Esophagus (tissue), 2 donors: ENCODE data around the gene TEC. TPM values are rescaled to one million over a fixed set of nuclear protein-coding genes. Genes with fewer than 3 reads are reported as not detected.

ENCODE experiments used
- H3K27ac ChIP-seq, 2 donors: one replicate each; pipeline ENCODE4 v1.5.1; 2013; ENCODE audit warnings: low read depth in 2 of 2, mild to moderate bottlenecking in 2 of 2, inconsistent platforms in 1 of 2, low read length in 1 of 2, moderate library complexity in 1 of 2
- H3K27me3 ChIP-seq, 2 donors: one replicate each; pipeline ENCODE4 v1.6.1; 2013; ENCODE audit warnings: low read length in 2 of 2, control low read depth in 1 of 2, mild to moderate bottlenecking in 1 of 2; ENCODE audit not compliant: insufficient read depth in 2 of 2, control insufficient read depth in 1 of 2
- H3K36me3 ChIP-seq, 2 donors: one replicate each; pipeline ENCODE4 v1.6.1; 2013; ENCODE audit warnings: low read length in 1 of 2; ENCODE audit not compliant: control insufficient read depth in 2 of 2, insufficient read depth in 2 of 2
- H3K4me1 ChIP-seq, 2 donors: one replicate each; pipeline ENCODE4 v1.6.1; 2013; ENCODE audit warnings: low read length in 1 of 2; ENCODE audit not compliant: control insufficient read depth in 2 of 2, insufficient read depth in 2 of 2
- H3K4me3 ChIP-seq, 2 donors: one replicate each; pipeline ENCODE4 v1.5.1; 2013; ENCODE audit warnings: low read length in 2 of 2, mild to moderate bottlenecking in 2 of 2, low read depth in 1 of 2, moderate library complexity in 1 of 2
- H3K9me3 ChIP-seq, 2 donors: one replicate each; pipeline ENCODE4 v1.6.1; 2013; ENCODE audit warnings: mild to moderate bottlenecking in 2 of 2, low read depth in 1 of 2, low read length in 1 of 2, moderate library complexity in 1 of 2; ENCODE audit not compliant: control insufficient read depth in 2 of 2, insufficient read depth in 1 of 2
- WGBS, 2 donors: extraction: QIAGEN DNeasy Blood & Tissue Kit; methylation state at CpG; one replicate each; pipeline ENCODE4 v1.1.7; 2013; 5-methylcytosine and 5-hydroxymethylcytosine counted together
- polyA plus RNA-seq, 2 donors: library from polyadenylated mRNA; stranded (reverse); fragments of 200-250 nt; gene quantifications; one replicate each; pipeline ENCODE4 v1.2.3, GENCODE V29; 2013
- donor health status: healthy with polysubstance abuse.
- donor health status: Bipolar disorder and iron deficiency.

The TEC gene
- polyA plus RNA-seq, 2 donors = 5.0 to 5.3 TPM

- Histone ChIP-seq H3K4me3 (no peak overlapping the region), H3K4me1 (peaks cover 3 to 5% of the 10 kb centered on the region in 2 donors)
- WGBS, 2 donors = 96% methylated on average over 4 of the region's 4 CpGs
These were observed 13.7 kb downstream of the TEC start for GRCh38 chr4:48255959-48256342.

DNA sequence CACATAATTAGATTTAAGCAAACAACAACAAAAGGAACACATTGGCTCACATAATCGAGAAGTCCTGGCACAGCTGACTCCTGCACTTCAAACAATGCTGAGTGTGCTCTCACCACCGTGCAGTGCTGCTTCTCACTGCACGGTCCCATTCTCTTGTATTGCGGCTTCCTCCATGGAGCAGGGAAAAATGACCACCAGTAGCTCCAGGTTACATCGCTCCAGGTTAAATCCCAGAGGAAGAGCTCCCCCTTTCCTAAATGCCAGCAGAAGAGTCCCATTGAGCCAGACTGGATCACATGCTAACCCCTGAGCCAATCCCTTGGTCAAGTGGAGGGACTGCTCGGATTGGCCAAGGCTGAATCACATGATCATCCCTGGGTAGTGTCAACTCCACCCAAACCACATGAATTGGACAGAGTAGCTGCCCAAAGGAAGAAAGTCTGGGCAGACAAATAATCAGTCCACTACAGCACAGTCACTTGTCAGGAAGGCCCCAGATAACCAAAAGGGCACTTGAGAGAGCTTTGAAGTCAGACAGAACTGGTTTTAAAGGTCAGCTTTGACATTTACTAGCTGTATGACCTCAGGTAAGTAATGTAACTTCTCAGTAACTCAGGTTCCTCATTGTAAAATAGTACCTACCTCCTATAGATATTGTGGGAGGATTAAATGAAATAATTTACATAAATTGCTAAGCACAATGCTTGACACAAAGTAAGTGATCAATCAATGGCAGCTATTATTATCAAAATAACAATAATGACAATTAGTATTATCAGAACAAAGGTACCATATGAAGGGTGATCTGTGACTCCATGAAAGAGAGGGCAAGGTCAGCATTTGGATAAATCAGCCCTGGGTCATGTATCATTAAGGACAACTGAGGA lies 14.3 kb downstream of the TEC start:
- H3K27me3 ChIP-seq = no peaks in the 10 kb centered on the region
- no peak overlapping the region for H3K4me3 ChIP-seq
- H3K36me3 ChIP-seq = no peaks in the 10 kb centered on the region
- no peak overlapping the region for H3K27ac ChIP-seq
- peaks cover 3 to 5% of the 10 kb centered on the region in 2 donors for H3K4me1 ChIP-seq
- H3K9me3 ChIP-seq = no peaks in the 10 kb centered on the region
- 75 to 87% methylated on average over 6 of the region's 6 CpGs for whole genome bisulfite sequencing, 2 donors

More at GRCh38 chr4:48255959-48256342, 13.7 kb downstream of the TEC start:
- Histone ChIP-seq H3K9me3 (no peaks in the 10 kb centered on the region), H3K27ac (no peak overlapping the region), H3K36me3 (no peaks in the 10 kb centered on the region), H3K27me3 (no peaks in the 10 kb centered on the region)

GRCh38 chr4:48254381-48255071 lies 15.1 kb downstream of the TEC start:
- 40 to 47% methylated on average over 6 of the region's 6 CpGs for WGBS, 2 donors
- no peaks in the 10 kb centered on the region for H3K27me3 ChIP-seq
- H3K4me3 ChIP-seq = no peak overlapping the region
- H3K27ac ChIP-seq = peak overlapping the region in 1 of 2 donors; percentile 19
- H3K4me1 ChIP-seq = peaks cover 3 to 5% of the 10 kb centered on the region in 2 donors
- no peaks in the 10 kb centered on the region for H3K36me3 ChIP-seq
- H3K9me3 ChIP-seq = no peaks in the 10 kb centered on the region

DNA sequence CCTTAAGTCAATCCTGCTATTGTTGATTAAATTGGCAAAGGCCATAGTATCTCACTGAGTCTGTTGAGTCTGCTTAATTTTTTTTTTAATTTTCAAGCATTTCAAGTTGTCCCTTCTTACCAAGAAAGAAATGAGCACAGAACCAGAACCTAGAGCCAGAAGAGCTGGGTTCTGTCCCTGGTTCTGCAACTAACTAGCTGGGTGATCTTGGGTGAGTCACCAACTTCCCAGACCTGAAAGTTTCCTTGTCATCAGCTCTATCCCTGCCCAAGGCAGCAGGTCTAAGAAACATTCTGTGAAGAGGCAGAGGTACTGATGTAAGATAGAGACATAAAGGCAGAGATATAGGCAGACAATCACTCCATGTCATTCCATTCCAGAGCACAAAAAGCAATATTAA lies 17.3 kb downstream of the TEC start:
- Histone ChIP-seq H3K27me3 (no peaks in the 10 kb centered on the region), H3K27ac (no peak overlapping the region), H3K9me3 (no peaks in the 10 kb centered on the region), H3K4me1 (peaks cover 3 to 5% of the 10 kb centered on the region in 2 donors), H3K4me3 (no peak overlapping the region), H3K36me3 (no peaks in the 10 kb centered on the region)

DNA sequence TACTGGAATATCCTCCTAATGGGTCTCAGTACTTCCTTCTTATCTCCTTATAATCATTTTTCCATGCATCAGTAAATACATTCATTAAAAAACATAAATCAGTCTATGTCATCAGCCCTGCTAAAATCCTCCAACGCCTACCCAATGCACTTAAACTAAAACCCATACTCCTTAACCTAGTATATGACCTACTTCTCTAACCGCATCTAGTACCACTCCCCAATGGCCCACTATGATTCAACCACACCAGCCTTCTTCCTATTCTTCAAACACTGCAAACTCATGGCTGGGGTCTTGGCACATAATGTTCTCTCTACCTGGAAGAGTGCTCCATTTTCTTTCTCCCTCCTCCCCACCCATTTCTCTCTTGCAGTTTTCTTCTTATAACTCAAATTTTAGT lies 18.7 kb downstream of the TEC start:
- no peaks in the 10 kb centered on the region for H3K9me3 ChIP-seq
- no peak overlapping the region for H3K27ac ChIP-seq
- H3K36me3 ChIP-seq = no peaks in the 10 kb centered on the region
- no peaks in the 10 kb centered on the region for H3K27me3 ChIP-seq
- H3K4me3 ChIP-seq = no peak overlapping the region
- peaks cover 3 to 5% of the 10 kb centered on the region in 2 donors for H3K4me1 ChIP-seq
- WGBS, 2 donors = 86 to 94% methylated on average over 2 of the region's 2 CpGs

- Histone ChIP-seq H3K27me3 (no peaks in the 10 kb centered on the region), H3K36me3 (no peaks in the 10 kb centered on the region), H3K9me3 (no peaks in the 10 kb centered on the region), H3K4me3 (no peak overlapping the region), H3K4me1 (peaks cover 3 to 5% of the 10 kb centered on the region in 2 donors), H3K27ac (no peak overlapping the region)
- 84 to 97% methylated on average over 4 of the region's 4 CpGs for WGBS, 2 donors
These were observed 19.3 kb downstream of the TEC start for GRCh38 chr4:48250343-48250742.

- H3K27ac ChIP-seq = no peak overlapping the region
- WGBS, 2 donors = 45 to 52% methylated on average over 1 of the region's 1 CpG
- H3K27me3 ChIP-seq = no peaks in the 10 kb centered on the region
- no peak overlapping the region for H3K4me3 ChIP-seq
- no peaks in the 10 kb centered on the region for H3K36me3 ChIP-seq
- H3K4me1 ChIP-seq = peaks cover 0 to 4% of the 10 kb centered on the region in 2 donors
- H3K9me3 ChIP-seq = no peaks in the 10 kb centered on the region
These were observed 20.3 kb downstream of the TEC start for GRCh38 chr4:48249378-48249777.

DNA sequence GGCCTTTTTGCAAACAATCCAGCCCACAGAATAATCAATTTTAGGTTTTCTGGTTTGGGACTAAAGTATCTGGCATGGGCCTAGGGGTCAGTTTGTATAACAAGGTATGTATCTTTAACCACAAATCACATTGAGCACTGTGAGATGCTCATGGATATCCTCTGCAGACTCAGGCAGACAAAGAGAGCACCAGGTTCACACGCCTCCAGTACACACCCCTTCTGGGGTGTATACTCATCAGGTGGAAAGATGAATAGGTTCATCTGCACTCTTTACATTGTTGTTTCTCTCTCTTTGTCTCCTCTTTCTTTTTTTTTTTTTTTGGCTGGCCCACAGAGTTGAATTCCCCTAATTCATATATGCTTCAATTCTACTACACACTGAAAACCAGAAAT lies 21.1 kb downstream of the TEC start:
- Histone ChIP-seq H3K27ac (no peak overlapping the region), H3K4me3 (no peak overlapping the region), H3K4me1 (no peaks in the 10 kb centered on the region), H3K27me3 (no peaks in the 10 kb centered on the region), H3K9me3 (no peaks in the 10 kb centered on the region), H3K36me3 (no peaks in the 10 kb centered on the region)
- WGBS, 2 donors = 72 to 80% methylated on average over 1 of the region's 1 CpG

DNA sequence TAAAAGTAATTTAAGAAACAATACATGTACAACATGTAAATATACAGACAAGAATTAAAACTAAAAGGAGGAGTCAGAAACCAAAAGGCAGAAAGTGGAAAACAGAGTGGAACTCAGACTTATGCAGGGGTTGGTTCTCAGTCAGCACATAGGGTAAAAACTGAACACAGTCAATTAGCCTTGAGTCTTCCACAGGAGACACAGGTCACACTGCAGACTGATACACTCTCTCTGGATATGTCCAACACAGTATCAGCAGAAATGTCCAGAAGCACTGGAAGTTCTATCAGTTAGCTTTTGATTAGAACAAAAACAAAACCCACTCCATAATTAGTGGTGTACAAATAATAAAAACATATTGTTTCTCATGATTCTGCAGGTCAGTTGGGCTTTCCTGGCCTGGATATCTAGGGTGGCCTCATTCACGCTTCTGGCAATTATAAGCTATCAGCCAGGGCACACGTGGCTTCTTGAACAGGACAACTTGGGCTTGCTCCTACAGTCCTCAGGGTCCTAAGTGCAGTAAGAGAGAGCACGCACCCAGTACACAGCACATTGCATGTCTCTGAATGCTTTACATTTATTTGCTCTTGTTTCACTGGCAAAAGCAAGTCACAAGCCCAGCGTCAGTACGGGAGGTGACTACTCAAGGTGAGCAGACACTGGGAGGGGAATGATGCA lies 21.6 kb downstream of the TEC start:
- H3K27me3 ChIP-seq = no peaks in the 10 kb centered on the region
- WGBS, 2 donors = 85 to 87% methylated on average over 5 of the region's 5 CpGs
- no peaks in the 10 kb centered on the region for H3K36me3 ChIP-seq

More for the DNA sequence above, 21.6 kb downstream of the TEC start:
- no peak overlapping the region for H3K4me3 ChIP-seq
- H3K9me3 ChIP-seq = no peaks in the 10 kb centered on the region
- no peaks in the 10 kb centered on the region for H3K4me1 ChIP-seq
- H3K27ac ChIP-seq = no peak overlapping the region
